ENCODE data around the gene INPP4B. TPM values are rescaled to one million over a fixed set of nuclear protein-coding genes. Genes with fewer than 3 reads are reported as not detected.
A peak's percentile ranks its signal among the peaks of the same experiment; 100 is the strongest.

Gene INPP4B
- polyA plus RNA-seq (2011; rRNA removed) (3.4 and 5.1 TPM in 2 replicates), polyA minus RNA-seq (2011; rRNA and poly(A)+ RNA removed) (15.2 and 15.9 TPM in 2 replicates)

- no peak for TF ChIP-seq CTCF (IDR thresholded peaks at IDR 0.05; ENCODE audit: low read depth, low read length)
- ChIA-PET CTCF (no interaction called here), POLR2A (no interaction called here)
- Histone ChIP-seq H3K9me3 (ENCODE audit: control insufficient read depth, insufficient read depth, low read length) (no peaks in the 10 kb centered on the region; the same call in 1 of the 2 replicates), H3K27me3 (ENCODE audit: control insufficient read depth, insufficient read depth, low read length) (peaks cover 10% of the 10 kb centered on the region), H3K27ac (ENCODE audit: low read depth, low read length) (no peak within 1 kb of the TSS), H3K4me3 (ENCODE audit: low read depth, low read length) (peak within 1 kb of the TSS; percentile 76)
- DNase-seq (ENCODE audit: low read depth, low spot score) = peak; percentile 13
These were observed at the start of gene INPP4B for GRCh38 chr4:142846108-142846728. TSS of gene INPP4B (minus strand) at chr4:142846301.

- CTCF ChIA-PET = no interaction called here
These were observed 46.9 kb upstream of the INPP4B start for GRCh38 chr4:142893012-142893411.

GRCh38 chr4:142886566-142886965 is 40.5 kb upstream of the INPP4B start:
- no peaks in the 10 kb centered on the region for H3K9me3 ChIP-seq (ENCODE audit: control insufficient read depth, insufficient read depth, low read length)
- no peak for DNase-seq (ENCODE audit: low read depth, low spot score)
- H3K27me3 ChIP-seq (ENCODE audit: control insufficient read depth, insufficient read depth, low read length) = no peaks in the 10 kb centered on the region
- H3K4me3 ChIP-seq (ENCODE audit: low read depth, low read length) = no peak overlapping the region
- no peak for TF ChIP-seq CTCF (IDR thresholded peaks at IDR 0.05; ENCODE audit: low read depth, low read length)
- POLR2A ChIA-PET = no interaction called here
- CTCF ChIA-PET = no interaction called here
- no peak overlapping the region for H3K27ac ChIP-seq (ENCODE audit: low read depth, low read length)

More at GRCh38 chr4:142893012-142893411, 46.9 kb upstream of the INPP4B start:
- DNase-seq (ENCODE audit: low read depth, low spot score) = no peak
- no peak overlapping the region for H3K27ac ChIP-seq (ENCODE audit: low read depth, low read length)
- POLR2A ChIA-PET = no interaction called here
- H3K9me3 ChIP-seq (ENCODE audit: control insufficient read depth, insufficient read depth, low read length) = peaks cover 5% of the 10 kb centered on the region
- TF ChIP-seq CTCF (IDR thresholded peaks at IDR 0.05; ENCODE audit: low read depth, low read length) = no peak
- H3K27me3 ChIP-seq (ENCODE audit: control insufficient read depth, insufficient read depth, low read length) = no peaks in the 10 kb centered on the region
- H3K4me3 ChIP-seq (ENCODE audit: low read depth, low read length) = no peak overlapping the region

GRCh38 chr4:142883040-142883832 is 37.1 kb upstream of the INPP4B start:
- H3K4me3 ChIP-seq (ENCODE audit: low read depth, low read length) = no peak overlapping the region
- H3K27ac ChIP-seq (ENCODE audit: low read depth, low read length) = no peak overlapping the region
- no peaks in the 10 kb centered on the region for H3K27me3 ChIP-seq (ENCODE audit: control insufficient read depth, insufficient read depth, low read length)
- CTCF ChIA-PET = interaction anchor here (0.6 to 1.3 kb wide), 2 partner anchors 10 to 1831 kb away, joined by 3 to 4 read pairs; no protein-coding TSS in a partner anchor
- TF ChIP-seq CTCF (IDR thresholded peaks at IDR 0.05; ENCODE audit: low read depth, low read length) = peak; percentile 44
- POLR2A ChIA-PET = no interaction called here
- no peak for DNase-seq (ENCODE audit: low read depth, low spot score)
- H3K9me3 ChIP-seq (ENCODE audit: control insufficient read depth, insufficient read depth, low read length) = no peaks in the 10 kb centered on the region

- DNase-seq (ENCODE audit: low read depth, low spot score) = no peak
- TF ChIP-seq CTCF (IDR thresholded peaks at IDR 0.05; ENCODE audit: low read depth, low read length) = no peak
- Histone ChIP-seq H3K4me3 (ENCODE audit: low read depth, low read length) (no peak overlapping the region), H3K9me3 (ENCODE audit: control insufficient read depth, insufficient read depth, low read length) (no peaks in the 10 kb centered on the region), H3K27ac (ENCODE audit: low read depth, low read length) (no peak overlapping the region), H3K27me3 (ENCODE audit: control insufficient read depth, insufficient read depth, low read length) (no peaks in the 10 kb centered on the region)
- ChIA-PET CTCF (interaction anchor here (0.9 kb wide), 1 partner anchor 11 kb away, joined by 3 read pairs; no protein-coding TSS in a partner anchor), POLR2A (no interaction called here)
These were observed 36.1 kb upstream of the INPP4B start for GRCh38 chr4:142882159-142882558.

All from AG04450 (cell line).